ENCODE data around the gene CLDN14. TPM values are rescaled to one million over a fixed set of nuclear protein-coding genes. Genes with fewer than 3 reads are reported as not detected.

The CLDN14 gene, protein sequence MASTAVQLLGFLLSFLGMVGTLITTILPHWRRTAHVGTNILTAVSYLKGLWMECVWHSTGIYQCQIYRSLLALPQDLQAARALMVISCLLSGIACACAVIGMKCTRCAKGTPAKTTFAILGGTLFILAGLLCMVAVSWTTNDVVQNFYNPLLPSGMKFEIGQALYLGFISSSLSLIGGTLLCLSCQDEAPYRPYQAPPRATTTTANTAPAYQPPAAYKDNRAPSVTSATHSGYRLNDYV
- not detected for polyA plus RNA-seq

GRCh38 chr21:36479415-36480402, at the start of gene CLDN14:
Gene CLDN14, minus strand, starts transcription at chr21:36480122. Its CDS starts 18,427 bp downstream, at chr21:36461695.
- H3K27me3 Mint-ChIP-seq: no peaks in the 10 kb centered on the region
- H3K4me1 Mint-ChIP-seq: peaks cover 0 to 3% (median 0%) of the 10 kb centered on the region in 3 donors
- H3K27ac Mint-ChIP-seq: no peak within 1 kb of the TSS
- H3K36me3 Mint-ChIP-seq: no peaks in the 10 kb centered on the region
- H3K9me3 Mint-ChIP-seq: no peaks in the 10 kb centered on the region
- no peak within 1 kb of the TSS for H3K4me3 Mint-ChIP-seq

GRCh38 chr21:36528716-36529115, 48.8 kb upstream of the CLDN14 start:
- no peak overlapping the region for H3K27ac Mint-ChIP-seq
- no peaks in the 10 kb centered on the region for H3K9me3 Mint-ChIP-seq
- no peak overlapping the region for H3K4me3 Mint-ChIP-seq
- no peaks in the 10 kb centered on the region for H3K4me1 Mint-ChIP-seq
- H3K27me3 Mint-ChIP-seq: peaks cover 2% of the 10 kb centered on the region
- no peaks in the 10 kb centered on the region for H3K36me3 Mint-ChIP-seq

- no peaks in the 10 kb centered on the region for H3K4me1 Mint-ChIP-seq
- no peak overlapping the region for H3K4me3 Mint-ChIP-seq
- H3K27ac Mint-ChIP-seq: no peak overlapping the region
- peaks cover 2% of the 10 kb centered on the region for H3K27me3 Mint-ChIP-seq
- no peaks in the 10 kb centered on the region for H3K36me3 Mint-ChIP-seq
- H3K9me3 Mint-ChIP-seq: no peaks in the 10 kb centered on the region
These were observed 47.4 kb upstream of the CLDN14 start for GRCh38 chr21:36527317-36527716.

- no peaks in the 10 kb centered on the region for H3K4me1 Mint-ChIP-seq
- peaks cover 0 to 1% (median 0%) of the 10 kb centered on the region in 3 donors for H3K9me3 Mint-ChIP-seq
- H3K27me3 Mint-ChIP-seq: peaks cover 5% of the 10 kb centered on the region
- H3K27ac Mint-ChIP-seq: no peak overlapping the region
- no peak overlapping the region for H3K4me3 Mint-ChIP-seq
- no peaks in the 10 kb centered on the region for H3K36me3 Mint-ChIP-seq
These were observed 46.2 kb upstream of the CLDN14 start for GRCh38 chr21:36526104-36526503.

DNA sequence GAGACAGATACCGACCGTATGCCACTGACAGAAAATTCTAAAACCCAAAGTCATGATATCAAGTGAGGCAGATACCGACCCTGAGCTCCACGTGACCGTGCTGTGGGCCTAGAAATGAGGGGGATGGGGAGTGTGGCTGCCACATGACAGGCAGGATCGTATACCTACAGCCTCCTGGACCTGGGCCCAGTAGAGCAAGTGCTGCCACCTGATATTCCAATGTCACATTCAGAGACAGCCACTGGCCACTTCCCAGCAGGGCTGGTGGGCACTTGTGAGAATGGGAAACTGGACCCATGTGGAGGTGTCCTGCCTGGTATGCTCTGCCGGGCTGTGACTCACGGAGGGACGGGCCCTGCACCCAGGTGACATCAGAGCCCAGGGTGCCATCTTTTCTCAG, 44.6 kb upstream of the CLDN14 start:
- Mint-ChIP-seq H3K9me3 (peaks cover 0 to 3% (median 2%) of the 10 kb centered on the region in 3 donors), H3K27ac (no peak overlapping the region), H3K36me3 (no peaks in the 10 kb centered on the region), H3K27me3 (peaks cover 5% of the 10 kb centered on the region), H3K4me1 (no peaks in the 10 kb centered on the region), H3K4me3 (no peak overlapping the region)

- Mint-ChIP-seq H3K4me3 (peak overlapping the region in 1 of 4 donors; percentile 27), H3K9me3 (peaks cover 0 to 6% (median 2%) of the 10 kb centered on the region in 3 donors), H3K27ac (peak overlapping the region in 1 of 3 donors; percentile 81), H3K27me3 (peaks cover 5% of the 10 kb centered on the region), H3K4me1 (peaks cover 0 to 4% (median 1%) of the 10 kb centered on the region in 3 donors), H3K36me3 (no peaks in the 10 kb centered on the region)
These were observed 42.4 kb upstream of the CLDN14 start for GRCh38 chr21:36522219-36522808.

- H3K36me3 Mint-ChIP-seq: no peaks in the 10 kb centered on the region
These were observed 39.1 kb upstream of the CLDN14 start for GRCh38 chr21:36518883-36519492.

GRCh38 chr21:36517366-36518075, 37.6 kb upstream of the CLDN14 start:
- no peak overlapping the region for H3K27ac Mint-ChIP-seq
- no peak overlapping the region for H3K4me3 Mint-ChIP-seq
- peaks cover 6 to 11% (median 11%) of the 10 kb centered on the region in 3 donors for H3K4me1 Mint-ChIP-seq
- no peaks in the 10 kb centered on the region for H3K36me3 Mint-ChIP-seq
- H3K27me3 Mint-ChIP-seq: peaks cover 8% of the 10 kb centered on the region
- H3K9me3 Mint-ChIP-seq: peaks cover 0 to 8% (median 2%) of the 10 kb centered on the region in 3 donors

More at GRCh38 chr21:36518883-36519492, 39.1 kb upstream of the CLDN14 start:
- no peak overlapping the region for H3K27ac Mint-ChIP-seq
- peaks cover 7% of the 10 kb centered on the region for H3K27me3 Mint-ChIP-seq
- H3K9me3 Mint-ChIP-seq: peaks cover 0 to 8% (median 2%) of the 10 kb centered on the region in 3 donors
- peaks cover 4 to 9% (median 6%) of the 10 kb centered on the region in 3 donors for H3K4me1 Mint-ChIP-seq
- no peak overlapping the region for H3K4me3 Mint-ChIP-seq

- Mint-ChIP-seq H3K27ac (no peak overlapping the region), H3K4me1 (peaks cover 11 to 17% (median 13%) of the 10 kb centered on the region in 3 donors)
These were observed 36.4 kb upstream of the CLDN14 start for GRCh38 chr21:36516281-36516680.

GRCh38 chr21:36513430-36513829, 33.5 kb upstream of the CLDN14 start:
- Mint-ChIP-seq H3K9me3 (peaks cover 0 to 5% (median 0%) of the 10 kb centered on the region in 3 donors), H3K4me3 (peak overlapping the region in 2 of 4 donors; percentile 43 to 57), H3K4me1 (peaks cover 9 to 17% (median 13%) of the 10 kb centered on the region in 3 donors), H3K27ac (no peak overlapping the region), H3K36me3 (no peaks in the 10 kb centered on the region), H3K27me3 (peaks cover 10% of the 10 kb centered on the region)

More at GRCh38 chr21:36516281-36516680, 36.4 kb upstream of the CLDN14 start:
- H3K27me3 Mint-ChIP-seq: peaks cover 12% of the 10 kb centered on the region
- H3K9me3 Mint-ChIP-seq: peaks cover 0 to 6% (median 2%) of the 10 kb centered on the region in 3 donors
- no peaks in the 10 kb centered on the region for H3K36me3 Mint-ChIP-seq
- peak overlapping the region in 2 of 4 donors; percentile 34 to 40 for H3K4me3 Mint-ChIP-seq

DNA sequence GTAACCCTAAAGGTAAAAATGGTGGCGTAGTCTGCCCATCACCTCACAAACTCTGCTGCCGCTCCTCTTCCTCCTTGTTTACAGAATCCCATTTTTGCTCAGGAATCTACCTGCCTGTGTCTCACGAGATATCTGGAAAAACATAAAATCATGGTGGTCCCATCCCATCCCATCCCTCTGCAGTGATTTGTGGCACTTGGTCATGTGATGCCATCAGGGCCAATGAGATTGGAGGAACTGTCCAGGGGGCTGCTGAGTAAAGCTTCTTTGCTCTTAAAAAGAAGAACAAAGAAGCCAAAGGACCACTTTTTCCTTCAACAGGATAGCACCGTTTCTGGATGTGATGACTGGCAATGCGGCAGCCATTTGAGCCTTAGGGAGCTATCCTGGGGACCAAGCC, 33.0 kb upstream of the CLDN14 start:
- Mint-ChIP-seq H3K27me3 (peaks cover 10% of the 10 kb centered on the region), H3K9me3 (peaks cover 0 to 5% (median 0%) of the 10 kb centered on the region in 3 donors), H3K27ac (no peak overlapping the region), H3K4me3 (peak overlapping the region in 1 of 4 donors; percentile 57), H3K36me3 (no peaks in the 10 kb centered on the region), H3K4me1 (peaks cover 9 to 17% (median 13%) of the 10 kb centered on the region in 3 donors)

DNA sequence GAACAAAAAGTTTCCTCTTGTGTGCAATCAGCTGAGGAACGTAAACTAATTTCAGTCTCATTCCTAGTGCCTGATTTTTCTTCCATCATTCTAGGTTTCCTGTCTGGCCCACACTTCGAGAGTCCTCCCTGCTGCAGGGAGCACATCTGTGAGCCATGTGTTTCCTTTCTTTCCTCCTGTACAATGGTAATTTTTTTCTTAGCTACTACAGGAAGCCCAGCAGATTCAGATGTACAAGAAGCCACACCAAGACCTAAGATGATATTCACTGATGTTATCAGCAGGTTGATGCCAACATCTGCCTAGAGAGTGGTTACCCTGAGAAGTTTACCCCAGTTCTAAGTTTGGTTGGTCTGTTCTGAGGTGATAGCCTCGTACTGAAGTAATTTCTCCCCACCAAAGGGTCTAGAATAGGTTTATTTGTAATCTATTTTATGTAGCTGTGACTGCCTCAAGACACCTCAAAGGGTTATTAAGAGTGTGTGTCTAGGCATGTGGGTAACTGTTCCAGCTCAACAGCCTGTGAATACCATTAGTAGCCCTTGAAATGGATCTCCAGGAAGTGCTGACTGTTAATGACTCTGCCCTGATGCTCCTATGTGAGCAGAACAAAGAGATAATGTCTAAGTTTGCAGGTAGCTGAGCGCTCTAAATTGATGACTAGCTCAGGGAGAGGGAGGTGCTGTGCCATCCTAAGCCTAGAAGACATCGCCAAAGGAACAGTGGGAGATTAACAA, 31.7 kb upstream of the CLDN14 start:
- Mint-ChIP-seq H3K9me3 (peaks cover 0 to 2% (median 0%) of the 10 kb centered on the region in 3 donors), H3K4me3 (no peak overlapping the region), H3K27ac (no peak overlapping the region)

DNA sequence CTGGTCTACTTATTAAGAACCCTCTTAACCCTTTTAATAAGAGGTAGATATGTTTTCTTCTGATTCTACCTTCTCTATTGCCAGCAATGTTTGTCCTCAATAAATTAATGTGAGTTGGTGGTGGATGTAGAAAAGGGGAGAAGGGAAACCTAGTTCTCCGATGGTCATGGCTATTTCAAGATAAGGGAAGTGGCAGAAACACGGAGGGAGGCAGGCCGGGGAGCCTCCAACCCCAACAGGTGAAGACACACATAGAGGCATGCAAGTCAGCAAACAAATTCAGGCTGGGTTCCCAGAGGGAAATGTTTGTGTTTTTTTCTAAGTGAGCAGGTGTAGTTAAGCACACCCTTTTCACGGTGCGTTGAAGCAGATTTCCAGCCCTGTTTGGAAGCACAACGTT, 31.0 kb upstream of the CLDN14 start:
- Mint-ChIP-seq H3K9me3 (no peaks in the 10 kb centered on the region), H3K4me3 (no peak overlapping the region), H3K27ac (no peak overlapping the region), H3K36me3 (no peaks in the 10 kb centered on the region), H3K27me3 (peaks cover 10% of the 10 kb centered on the region), H3K4me1 (peaks cover 6 to 12% (median 7%) of the 10 kb centered on the region in 3 donors)

More for the DNA sequence above, 31.7 kb upstream of the CLDN14 start:
- Mint-ChIP-seq H3K4me1 (peaks cover 9 to 17% (median 13%) of the 10 kb centered on the region in 3 donors), H3K36me3 (no peaks in the 10 kb centered on the region), H3K27me3 (peaks cover 10% of the 10 kb centered on the region)

Measured in IgD-negative memory B cell (primary cell).